Stimulated activated CD8-positive, alpha-beta memory T cell treated with anti-CD3 and anti-CD28 coated beads, Interleukin-4, amount 100 ng/mL, for 24 hours (primary cell): ENCODE data around the gene MDFI.
"Not testable (repeated sequence)": the region's sequence is repeated elsewhere in the genome, so short reads cannot be mapped to it uniquely, and the experiment has no call there.

Experiments
- DNase-seq: peaks from one replicate; pipeline ENCODE4 v3.0.0-alpha.2; 2020; ENCODE audit warnings: low read depth

MDFI gene

GRCh38 chr6:41602864-41603608 lies 35.2 kb upstream of the MDFI start:
- DNase-seq: peak; percentile 46

GRCh38 chr6:41604006-41604405 lies 34.3 kb upstream of the MDFI start:
- no peak for DNase-seq

GRCh38 chr6:41605649-41606048 lies 32.6 kb upstream of the MDFI start:
- DNase-seq: no peak

GRCh38 chr6:41607036-41607435 lies 31.2 kb upstream of the MDFI start:
- DNase-seq: no peak

- no peak for DNase-seq
Observed at GRCh38 chr6:41607736-41608135, 30.5 kb upstream of the MDFI start.

GRCh38 chr6:41608443-41609151 lies 29.7 kb upstream of the MDFI start:
- no peak for DNase-seq

GRCh38 chr6:41614715-41615114 lies 23.6 kb upstream of the MDFI start:
- DNase-seq: no peak

GRCh38 chr6:41615311-41615710 lies 23.0 kb upstream of the MDFI start:
- DNase-seq: no peak

GRCh38 chr6:41618598-41618997 lies 19.7 kb upstream of the MDFI start:
- no peak for DNase-seq

GRCh38 chr6:41619193-41619592 lies 19.1 kb upstream of the MDFI start:
- DNase-seq: not testable (repeated sequence)

GRCh38 chr6:41621367-41621766 lies 16.9 kb upstream of the MDFI start:
- no peak for DNase-seq

GRCh38 chr6:41621802-41622201 lies 16.5 kb upstream of the MDFI start:
- DNase-seq: no peak

GRCh38 chr6:41622206-41622988 lies 15.9 kb upstream of the MDFI start:
- no peak for DNase-seq

- DNase-seq: no peak
Observed at GRCh38 chr6:41623330-41623729, 14.9 kb upstream of the MDFI start.

GRCh38 chr6:41624621-41625380 lies 13.5 kb upstream of the MDFI start:
- no peak for DNase-seq

GRCh38 chr6:41625442-41625841 lies 12.8 kb upstream of the MDFI start:
- no peak for DNase-seq

GRCh38 chr6:41626022-41626421 lies 12.2 kb upstream of the MDFI start:
- DNase-seq: no peak

- DNase-seq: no peak
Observed at GRCh38 chr6:41626917-41627316, 11.4 kb upstream of the MDFI start.

- DNase-seq: no peak
Observed at GRCh38 chr6:41629128-41629527, 9.1 kb upstream of the MDFI start.

GRCh38 chr6:41630069-41630468 lies 8.2 kb upstream of the MDFI start:
- no peak for DNase-seq

GRCh38 chr6:41630946-41631345 lies 7.3 kb upstream of the MDFI start:
- no peak for DNase-seq

- DNase-seq: no peak
Observed at GRCh38 chr6:41633056-41633634, 5.1 kb upstream of the MDFI start.
